Natural killer cell treated with Interleukin-12 subunit alpha and Interleukin-12 subunit beta and Interleukin-15 and Interleukin-18, amount 100 ng/mL, for 72 hours (primary cell): Measurements from ENCODE around the gene PALLD. TPM values are rescaled to one million over a fixed set of nuclear protein-coding genes. Genes with fewer than 3 reads are reported as not detected.

Experiments used
- ATAC-seq, 2 donors: fragments of 150-1000 bp; cut with Tn5 transposase in 1 of 2; sonication (Bioruptor Pico), chemical (Tn5 transposase) in 1 of 2; 2 replicates each; pipeline ENCODE4 v1.10.0; 2021
- DNase-seq: peaks from one replicate; pipeline ENCODE4 v3.0.0; 2022; ENCODE audit warnings: low spot score
- H3K27ac Mint-ChIP-seq, 2 donors: 1 replicate in 1 of 2; 2 replicates in 1 of 2; pipeline ENCODE4 v1.8.0; 2022; ENCODE audit warnings: mixed read lengths in 2 of 2, mild to moderate bottlenecking in 1 of 2, moderate library complexity in 1 of 2
- H3K27me3 Mint-ChIP-seq, 2 donors: 1 replicate in 1 of 2; 2 replicates in 1 of 2; pipeline ENCODE4 v1.8.0; 2022; ENCODE audit warnings: mixed read lengths in 2 of 2
- H3K36me3 Mint-ChIP-seq: one replicate; pipeline ENCODE4 v1.8.0; 2022; ENCODE audit warnings: mixed read lengths
- H3K4me1 Mint-ChIP-seq, 2 donors: 1 replicate in 1 of 2; 2 replicates in 1 of 2; pipeline ENCODE4 v1.8.0; 2022; ENCODE audit warnings: low read depth in 2 of 2, mixed read lengths in 2 of 2, mild to moderate bottlenecking in 1 of 2
- H3K4me3 Mint-ChIP-seq: one replicate; pipeline ENCODE4 v1.8.0; 2022; ENCODE audit warnings: mixed read lengths
- H3K9me3 Mint-ChIP-seq: 2 replicates; pipeline ENCODE4 v1.8.0; 2022; ENCODE audit warnings: mixed read lengths
- total RNA-seq, 2 donors: library from RNA; stranded (reverse); gene quantifications; one replicate each; pipeline ENCODE4 v1.2.3, GENCODE V29; 2022

Gene PALLD
- total RNA-seq, 2 donors from 2014 or later = 0.52 to 11.0 TPM

DNA sequence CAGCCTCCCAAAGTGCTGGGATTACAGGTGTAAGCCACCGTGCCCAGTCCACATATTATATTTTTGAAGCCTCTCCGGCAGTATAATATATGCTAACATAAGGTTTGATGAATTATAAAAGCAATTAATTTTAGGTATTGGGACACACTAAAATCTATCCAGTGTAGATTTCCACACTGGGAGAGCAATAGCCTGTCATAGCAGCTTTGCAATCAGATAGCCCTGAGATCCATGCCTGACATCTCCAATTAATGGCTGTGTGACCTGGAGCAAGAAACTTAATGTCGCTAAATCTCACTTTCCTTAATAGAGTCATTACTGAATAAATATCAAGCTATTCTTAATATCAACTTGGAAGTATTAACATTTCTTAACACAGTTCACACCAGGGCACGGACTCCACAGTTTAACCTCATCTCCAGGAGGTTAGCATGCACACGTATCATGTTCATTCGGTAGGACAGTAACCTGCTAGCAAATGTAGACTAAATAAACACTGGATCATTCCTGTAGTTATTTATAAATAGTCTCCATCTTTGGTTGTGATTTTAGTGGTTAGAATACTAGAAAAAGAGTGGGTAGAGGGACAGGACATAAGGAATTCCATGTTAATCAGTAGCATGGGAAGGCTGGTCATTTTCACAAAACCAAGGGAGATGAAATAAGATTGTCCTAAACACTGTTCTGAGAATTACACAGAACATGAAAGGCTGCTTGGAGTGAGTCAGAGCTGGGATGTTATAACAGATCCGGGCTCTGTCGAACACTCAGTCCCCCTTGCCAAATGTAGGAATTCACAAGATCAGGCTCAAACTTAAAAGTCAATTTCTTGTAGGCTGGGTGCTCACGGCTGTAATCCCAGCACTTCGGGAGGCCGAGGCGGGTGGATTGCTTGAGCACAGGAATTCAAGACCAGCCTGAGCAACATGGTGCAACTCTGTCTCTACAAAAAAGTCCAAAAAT lies 254.7 kb downstream of the PALLD start:
- no peaks in the 10 kb centered on the region for H3K36me3 Mint-ChIP-seq
- ATAC-seq (no peak), DNase-seq (no peak)
- no peak overlapping the region for H3K27ac Mint-ChIP-seq
- no peaks in the 10 kb centered on the region for H3K4me1 Mint-ChIP-seq
- no peaks in the 10 kb centered on the region for H3K9me3 Mint-ChIP-seq
- peaks cover 0 to 43% of the 10 kb centered on the region in 2 donors for H3K27me3 Mint-ChIP-seq
- H3K4me3 Mint-ChIP-seq = no peak overlapping the region

DNA sequence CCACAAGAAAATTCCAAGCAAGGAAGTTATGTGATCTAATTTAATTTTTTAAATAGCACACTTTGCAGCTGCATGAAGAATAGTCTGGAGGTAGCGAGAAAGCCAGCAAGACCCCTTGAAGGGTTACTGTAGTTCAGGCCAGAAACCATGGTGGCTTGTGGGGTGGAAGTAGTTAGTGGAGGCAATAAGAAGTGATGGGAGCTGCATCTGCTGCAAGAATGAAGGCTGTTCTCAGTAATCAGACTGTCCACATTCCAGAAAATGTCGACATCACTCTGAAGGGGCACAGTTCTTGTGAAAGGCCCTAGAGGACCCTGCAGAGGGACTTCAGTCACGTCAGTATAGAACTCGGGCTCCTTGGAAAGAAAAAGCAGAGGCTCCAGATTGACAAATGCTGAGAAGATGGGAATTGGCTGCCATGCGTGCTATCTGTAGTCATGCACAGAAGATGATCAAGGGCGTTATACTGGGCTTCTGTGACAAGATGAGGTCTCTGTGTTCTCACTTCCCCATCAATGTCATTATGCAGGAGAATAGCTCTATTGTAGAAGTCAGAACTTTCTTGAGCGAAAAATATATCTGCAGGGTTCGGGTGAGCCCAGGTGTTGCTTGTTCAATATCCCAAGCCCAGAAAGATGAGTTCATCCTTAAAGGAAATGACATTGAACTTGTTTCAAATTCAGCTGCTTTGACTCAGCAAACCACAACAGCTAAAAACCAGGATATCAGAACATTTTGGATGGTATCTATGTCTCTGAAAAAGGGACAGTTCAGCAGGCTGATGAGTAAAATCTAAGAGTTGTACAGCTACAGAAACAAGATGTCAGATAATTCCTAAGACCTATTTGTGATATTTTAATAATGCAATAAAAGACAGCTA lies 259.0 kb downstream of the PALLD start:
- no peak for ATAC-seq

DNA sequence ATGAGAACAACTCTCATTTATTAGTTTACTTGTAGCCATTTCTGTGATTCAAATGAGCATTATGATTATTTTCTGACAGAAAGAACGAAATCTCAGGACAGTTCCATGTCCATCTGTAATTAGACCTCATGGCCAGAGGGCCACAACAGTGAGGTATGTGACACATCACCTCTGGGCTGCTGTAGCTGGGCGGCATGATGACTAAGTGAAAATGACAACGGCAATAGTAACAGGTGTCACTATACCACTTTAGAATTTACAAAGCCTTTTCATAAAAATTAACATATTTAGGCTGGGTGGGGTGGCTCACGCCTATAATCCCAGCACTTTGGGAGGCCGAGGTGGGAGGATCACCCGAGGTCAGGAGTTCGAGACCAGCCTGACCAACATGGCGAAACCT lies 260.6 kb downstream of the PALLD start:
- DNase-seq = no peak
- ATAC-seq = no peak
- peaks cover 0 to 38% of the 10 kb centered on the region in 2 donors for H3K27me3 Mint-ChIP-seq

More for the DNA sequence above, 259.0 kb downstream of the PALLD start:
- Mint-ChIP-seq H3K36me3 (no peaks in the 10 kb centered on the region), H3K4me3 (no peak overlapping the region), H3K27me3 (peaks cover 0 to 40% of the 10 kb centered on the region in 2 donors), H3K4me1 (no peaks in the 10 kb centered on the region), H3K9me3 (no peaks in the 10 kb centered on the region), H3K27ac (no peak overlapping the region)
- no peak for DNase-seq

DNA sequence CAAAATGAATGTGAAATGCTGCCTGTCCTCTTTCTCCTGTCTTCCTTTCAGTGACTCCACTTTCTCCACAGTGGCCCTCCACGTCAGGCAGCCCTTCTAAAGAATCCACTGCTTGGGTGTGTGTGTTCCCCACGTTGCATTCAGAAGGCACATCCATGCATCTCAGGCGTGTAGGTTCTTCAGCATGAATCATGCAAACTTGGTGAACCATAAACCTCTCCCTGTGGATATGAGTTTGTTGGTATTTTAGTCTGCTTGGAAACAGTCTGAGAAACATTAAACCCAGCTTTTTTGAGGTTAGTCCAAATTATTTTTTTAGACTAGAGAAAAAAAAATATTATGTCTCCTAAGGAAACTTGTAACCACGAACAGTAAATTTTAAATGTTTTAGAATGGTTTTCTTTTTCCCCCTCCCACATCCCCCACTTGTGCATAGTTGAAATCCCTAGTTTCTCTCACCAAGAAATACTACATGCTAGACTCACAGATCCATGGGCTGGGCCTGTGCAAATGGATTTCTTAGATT lies 261.6 kb downstream of the PALLD start:
- Mint-ChIP-seq H3K4me1 (no peaks in the 10 kb centered on the region), H3K4me3 (no peak overlapping the region), H3K36me3 (no peaks in the 10 kb centered on the region), H3K27me3 (peaks cover 0 to 29% of the 10 kb centered on the region in 2 donors), H3K27ac (no peak overlapping the region), H3K9me3 (no peaks in the 10 kb centered on the region)
- no peak for DNase-seq
- ATAC-seq = no peak

More for the DNA sequence above, 260.6 kb downstream of the PALLD start:
- Mint-ChIP-seq H3K4me1 (no peaks in the 10 kb centered on the region), H3K36me3 (no peaks in the 10 kb centered on the region), H3K9me3 (no peaks in the 10 kb centered on the region), H3K27ac (no peak overlapping the region), H3K4me3 (no peak overlapping the region)

DNA sequence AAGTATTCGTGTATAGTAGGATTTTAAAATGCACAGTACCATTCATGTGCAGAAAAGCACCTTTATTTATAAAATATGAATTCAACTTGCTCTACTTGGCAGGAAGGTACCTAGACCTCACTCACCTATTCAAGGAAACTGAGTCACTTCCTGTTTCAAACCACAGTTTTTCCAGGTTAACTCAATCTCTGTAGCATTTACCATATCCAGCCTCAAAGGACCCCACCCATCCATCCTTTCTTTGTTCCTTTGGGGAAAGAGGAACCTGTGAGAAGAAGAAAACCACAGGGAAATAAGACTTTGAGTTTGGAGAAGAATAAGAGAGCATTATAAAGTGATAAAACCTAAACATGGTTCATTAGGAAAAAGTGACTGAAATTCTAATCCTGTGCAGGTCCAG lies 262.5 kb downstream of the PALLD start:
- Mint-ChIP-seq H3K4me3 (no peak overlapping the region), H3K9me3 (no peaks in the 10 kb centered on the region), H3K36me3 (no peaks in the 10 kb centered on the region), H3K27ac (no peak overlapping the region), H3K4me1 (no peaks in the 10 kb centered on the region), H3K27me3 (peaks cover 0 to 22% of the 10 kb centered on the region in 2 donors)
- DNase-seq = no peak
- no peak for ATAC-seq

DNA sequence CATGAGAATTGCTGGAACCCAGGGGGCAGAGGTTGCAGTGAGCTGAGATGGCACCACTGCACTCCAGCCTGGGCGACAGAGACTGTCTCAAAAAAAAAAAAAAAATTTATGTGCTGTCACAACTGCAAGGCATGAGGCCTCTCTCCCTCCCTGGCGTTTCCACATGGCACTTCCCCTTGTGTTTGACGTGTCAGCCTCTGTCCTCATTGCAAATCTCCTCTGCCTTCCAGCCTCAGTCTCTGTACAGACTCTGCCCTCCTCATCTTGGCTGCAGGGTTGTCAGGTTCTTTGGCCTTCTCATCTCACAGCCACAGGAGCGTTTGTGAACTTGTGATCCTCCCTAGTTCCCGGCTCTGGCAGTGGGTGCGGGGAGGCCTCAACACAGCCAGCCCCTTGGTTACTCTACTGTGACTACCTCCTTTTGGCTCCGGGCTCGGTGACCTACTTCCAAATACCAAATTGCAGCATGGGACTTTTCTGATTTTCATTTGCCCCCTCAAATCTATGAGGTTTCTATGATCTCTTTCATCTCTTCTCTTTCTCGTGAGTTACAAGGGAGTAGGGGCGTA lies 263.2 kb downstream of the PALLD start:
- H3K9me3 Mint-ChIP-seq = no peaks in the 10 kb centered on the region
- H3K36me3 Mint-ChIP-seq = no peaks in the 10 kb centered on the region
- no peak overlapping the region for H3K27ac Mint-ChIP-seq
- H3K27me3 Mint-ChIP-seq = peaks cover 2 to 21% of the 10 kb centered on the region in 2 donors
- ATAC-seq = no peak
- no peaks in the 10 kb centered on the region for H3K4me1 Mint-ChIP-seq
- no peak for DNase-seq
- no peak overlapping the region for H3K4me3 Mint-ChIP-seq

DNA sequence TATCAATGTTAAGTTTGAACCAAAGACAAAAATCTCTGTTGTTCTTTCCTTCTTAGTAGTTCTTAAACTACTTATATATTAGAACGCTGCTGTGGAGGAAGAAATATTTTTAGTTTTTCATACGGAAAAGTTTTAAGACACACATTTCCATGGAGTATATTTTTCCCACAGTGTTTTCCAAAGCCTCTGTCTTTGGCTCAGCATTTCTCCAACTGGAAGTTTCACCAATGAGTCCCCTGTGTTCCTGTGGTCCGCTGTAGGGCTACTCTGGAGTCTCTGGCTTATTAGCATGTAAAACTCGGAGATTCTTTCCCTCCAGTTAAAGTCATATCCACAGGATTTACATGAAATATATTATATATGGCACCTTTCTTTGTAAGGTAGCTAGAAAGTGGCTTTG lies 264.2 kb downstream of the PALLD start:
- DNase-seq (no peak), ATAC-seq (no peak)
- no peaks in the 10 kb centered on the region for H3K36me3 Mint-ChIP-seq
- no peak overlapping the region for H3K4me3 Mint-ChIP-seq
- H3K27ac Mint-ChIP-seq = no peak overlapping the region
- peaks cover 3 to 15% of the 10 kb centered on the region in 2 donors for H3K27me3 Mint-ChIP-seq
- no peaks in the 10 kb centered on the region for H3K9me3 Mint-ChIP-seq
- H3K4me1 Mint-ChIP-seq = no peaks in the 10 kb centered on the region

DNA sequence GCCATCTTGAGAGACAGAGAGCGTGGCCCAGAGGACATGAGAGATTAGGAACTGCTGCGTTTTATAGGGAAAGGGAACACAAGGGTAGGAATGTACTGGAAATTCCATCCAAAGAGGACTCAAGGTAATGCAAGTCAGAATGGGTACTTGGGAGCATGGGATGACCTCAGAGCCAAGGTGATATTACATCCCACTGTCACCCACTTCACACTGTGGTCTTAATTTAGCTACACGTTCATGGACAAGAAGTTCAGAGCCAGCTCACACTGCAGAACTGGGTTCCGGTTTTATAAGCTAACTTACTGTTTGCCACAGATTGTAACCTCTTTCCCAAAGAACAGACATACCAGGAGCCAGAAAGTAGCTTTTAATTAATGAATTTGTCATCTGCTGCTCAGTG lies 268.5 kb downstream of the PALLD start:
- ATAC-seq (no peak), DNase-seq (no peak)
- Mint-ChIP-seq H3K27ac (no peak overlapping the region), H3K4me3 (no peak overlapping the region), H3K4me1 (no peaks in the 10 kb centered on the region), H3K9me3 (no peaks in the 10 kb centered on the region), H3K27me3 (peaks cover 11 to 15% of the 10 kb centered on the region in 2 donors), H3K36me3 (no peaks in the 10 kb centered on the region)

DNA sequence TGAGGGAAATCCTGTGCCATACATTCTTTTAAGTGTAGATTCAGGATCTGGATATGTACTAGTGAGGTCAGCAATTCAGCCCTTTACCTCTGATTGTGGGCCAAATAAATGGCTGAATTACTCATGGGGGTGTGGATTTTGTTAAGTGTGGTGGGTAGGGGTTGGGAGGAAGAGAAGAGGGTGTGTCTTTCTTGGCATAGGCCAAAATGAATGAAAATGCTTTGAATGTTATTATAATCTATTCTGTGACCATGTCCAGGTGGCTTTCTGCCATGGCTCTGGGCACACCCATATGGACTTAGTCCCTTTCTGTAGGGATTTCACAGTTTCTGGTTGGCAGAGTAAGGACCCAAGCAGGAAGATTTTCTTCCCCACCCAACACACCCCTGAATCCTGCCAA lies 268.9 kb downstream of the PALLD start:
- DNase-seq (no peak), ATAC-seq (no peak)
- H3K4me3 Mint-ChIP-seq = no peak overlapping the region
- H3K27ac Mint-ChIP-seq = no peak overlapping the region
- H3K36me3 Mint-ChIP-seq = no peaks in the 10 kb centered on the region
- peaks cover 11 to 15% of the 10 kb centered on the region in 2 donors for H3K27me3 Mint-ChIP-seq
- no peaks in the 10 kb centered on the region for H3K4me1 Mint-ChIP-seq
- H3K9me3 Mint-ChIP-seq = no peaks in the 10 kb centered on the region

DNA sequence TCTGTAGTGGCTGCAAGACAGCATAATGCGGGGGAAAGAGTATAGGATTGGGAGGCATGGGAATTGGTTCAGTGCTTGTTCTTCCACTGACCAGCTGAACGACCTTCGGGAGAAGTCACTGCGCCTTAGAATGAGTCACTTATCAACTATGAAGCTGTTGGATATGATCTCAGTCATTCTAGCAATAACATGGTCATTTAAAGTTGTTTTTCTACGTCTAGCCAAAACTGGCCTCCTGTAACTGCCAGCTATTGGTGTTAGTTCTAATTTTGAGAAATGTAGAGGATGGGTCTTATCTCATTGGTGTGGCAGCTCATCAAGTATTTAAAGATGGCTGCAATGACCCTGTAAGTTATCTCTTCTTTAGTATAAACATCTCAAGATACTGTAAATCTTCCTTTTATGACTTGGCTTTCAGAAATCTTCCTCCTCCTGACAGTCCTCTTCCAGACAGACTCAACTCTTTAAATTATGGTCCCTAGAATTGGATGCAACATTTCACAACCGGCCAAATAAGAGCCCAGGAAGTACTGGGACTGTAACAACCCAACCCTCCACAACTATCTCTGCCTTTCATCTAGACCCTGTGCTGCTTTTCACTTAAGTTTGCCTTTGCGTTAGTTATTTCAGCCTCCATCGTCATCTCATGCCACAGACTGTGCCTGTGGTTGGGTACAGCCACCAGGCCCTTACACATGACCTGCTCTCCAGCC lies 269.9 kb downstream of the PALLD start:
- Mint-ChIP-seq H3K27ac (no peak overlapping the region), H3K4me1 (no peaks in the 10 kb centered on the region), H3K9me3 (no peaks in the 10 kb centered on the region), H3K27me3 (peaks cover 11 to 15% of the 10 kb centered on the region in 2 donors), H3K4me3 (no peak overlapping the region), H3K36me3 (no peaks in the 10 kb centered on the region)
- no peak for ATAC-seq
- DNase-seq = no peak

DNA sequence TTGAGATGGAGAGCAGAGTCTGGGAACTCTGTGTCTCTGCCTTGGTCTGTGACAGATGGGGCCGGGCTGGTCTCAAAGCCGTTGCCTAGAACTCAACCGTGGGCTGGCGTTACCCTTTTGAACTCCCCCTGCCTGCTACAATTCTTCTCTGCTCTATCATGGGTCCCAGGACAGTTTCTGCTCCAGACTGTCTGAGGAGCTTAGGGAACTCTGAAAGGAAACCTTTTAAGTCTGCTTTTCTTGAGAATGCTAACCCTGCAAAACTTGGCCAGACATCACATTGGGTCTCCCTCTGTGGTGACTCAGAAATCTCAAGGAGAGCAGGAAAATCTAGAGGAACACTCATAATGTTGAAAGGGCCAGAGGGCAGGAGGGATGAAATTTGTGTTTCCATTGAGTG lies 272.6 kb downstream of the PALLD start:
- Mint-ChIP-seq H3K36me3 (no peaks in the 10 kb centered on the region), H3K27ac (no peak overlapping the region), H3K9me3 (no peaks in the 10 kb centered on the region), H3K27me3 (peaks cover 13 to 22% of the 10 kb centered on the region in 2 donors), H3K4me3 (no peak overlapping the region), H3K4me1 (no peaks in the 10 kb centered on the region)
- DNase-seq = no peak
- ATAC-seq = no peak

DNA sequence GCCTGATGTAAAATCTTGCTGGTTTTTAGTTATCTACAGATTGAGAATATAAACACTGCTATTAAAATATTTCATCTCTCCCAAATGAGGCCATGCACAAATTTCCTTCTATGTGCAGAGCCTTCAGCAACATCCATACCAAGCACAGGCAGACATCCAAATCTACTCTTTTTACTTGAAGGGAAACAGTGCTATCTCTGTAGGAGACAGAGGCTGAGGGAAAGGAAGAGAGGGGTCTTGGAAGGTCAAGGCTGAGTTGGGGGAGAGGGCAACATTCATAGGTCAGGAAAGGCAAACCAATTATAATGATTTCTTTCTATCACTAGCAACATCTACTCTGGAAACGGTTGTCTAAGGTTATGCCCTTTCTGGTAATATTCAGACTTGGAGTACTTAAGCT lies 273.0 kb downstream of the PALLD start:
- DNase-seq (no peak), ATAC-seq (no peak)

DNA sequence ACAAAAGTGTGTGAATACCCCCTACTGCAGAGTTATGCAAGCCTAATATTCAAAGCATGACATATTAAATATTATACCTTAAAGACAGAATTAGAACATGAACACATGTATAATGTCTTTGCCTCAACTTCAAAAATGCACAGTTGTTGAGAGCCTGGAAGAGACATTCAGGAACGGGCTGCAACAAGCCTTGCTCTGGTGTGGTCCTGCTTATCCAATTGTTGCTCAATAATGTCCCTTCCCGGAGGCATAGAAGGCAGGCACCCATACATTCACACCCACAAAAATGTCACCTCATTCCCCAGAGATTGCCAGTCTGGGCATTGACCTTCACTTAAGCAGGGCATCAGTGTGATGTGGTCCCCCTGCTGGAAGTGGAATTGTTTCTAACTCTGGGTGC lies 274.4 kb downstream of the PALLD start:
- H3K4me1 Mint-ChIP-seq = no peaks in the 10 kb centered on the region
- H3K36me3 Mint-ChIP-seq = peaks cover 7% of the 10 kb centered on the region
- no peak overlapping the region for H3K27ac Mint-ChIP-seq
- H3K9me3 Mint-ChIP-seq = no peaks in the 10 kb centered on the region
- no peak for DNase-seq
- no peak overlapping the region for H3K4me3 Mint-ChIP-seq
- ATAC-seq = no peak
- H3K27me3 Mint-ChIP-seq = peaks cover 15 to 28% of the 10 kb centered on the region in 2 donors

More for the DNA sequence above, 273.0 kb downstream of the PALLD start:
- H3K4me3 Mint-ChIP-seq = no peak overlapping the region
- no peaks in the 10 kb centered on the region for H3K36me3 Mint-ChIP-seq
- H3K27me3 Mint-ChIP-seq = peaks cover 13 to 24% of the 10 kb centered on the region in 2 donors
- H3K9me3 Mint-ChIP-seq = no peaks in the 10 kb centered on the region
- H3K4me1 Mint-ChIP-seq = no peaks in the 10 kb centered on the region
- H3K27ac Mint-ChIP-seq = no peak overlapping the region
